GM21737 (cell line): Measurements from ENCODE around the gene PRRX2.

Experiments
- ATAC-seq: cut with Tn5 transposase; IDR thresholded peaks from one replicate; pipeline ENCODE4 v1.9.1; 2021; ENCODE audit warnings: mild to moderate bottlenecking, moderate library complexity; ENCODE audit not compliant: unreplicated experiment

PRRX2 gene

GRCh38 chr9:129703667-129704355 lies 38.4 kb downstream of the PRRX2 start:
- no peak for ATAC-seq

DNA sequence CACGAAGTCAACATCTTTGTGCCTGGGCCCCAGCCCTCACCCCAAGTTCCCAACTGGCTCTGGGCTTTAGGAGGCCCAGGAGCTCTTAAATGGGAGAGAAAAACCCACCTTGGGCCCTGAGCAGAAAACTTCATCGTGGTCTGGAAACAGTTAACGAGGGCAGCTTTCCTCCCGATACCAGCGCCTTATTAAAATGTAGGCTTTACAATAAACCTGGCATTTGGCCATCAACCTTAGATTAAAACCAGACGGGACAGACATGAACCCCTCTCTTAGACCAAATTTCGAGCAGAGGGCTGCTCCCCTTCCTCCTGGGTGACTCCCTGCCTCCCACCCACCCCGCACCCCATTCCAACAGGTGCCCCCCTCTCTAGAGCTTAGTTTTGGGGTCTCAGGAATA lies 39.4 kb downstream of the PRRX2 start:
- ATAC-seq, result no peak

DNA sequence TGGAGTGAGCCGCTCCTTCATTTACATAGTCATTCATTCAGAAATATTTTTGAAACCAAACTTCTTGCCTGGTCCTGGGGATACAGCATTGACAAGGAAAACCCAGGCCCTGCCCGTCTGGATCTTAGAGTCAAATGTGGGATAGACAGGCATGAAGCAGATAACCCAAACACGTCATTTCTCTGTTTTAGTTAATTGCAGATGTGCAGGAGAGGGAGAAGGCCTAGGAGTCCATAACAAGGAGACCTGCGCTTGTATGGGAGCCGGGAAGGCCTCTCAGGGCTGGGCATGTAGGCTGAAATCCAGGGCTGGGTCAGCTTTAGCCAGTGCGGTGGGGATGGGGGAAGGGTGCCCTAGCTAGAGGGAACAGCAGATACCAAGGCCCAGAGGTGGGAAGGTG lies 43.3 kb downstream of the PRRX2 start:
- ATAC-seq, result no peak

DNA sequence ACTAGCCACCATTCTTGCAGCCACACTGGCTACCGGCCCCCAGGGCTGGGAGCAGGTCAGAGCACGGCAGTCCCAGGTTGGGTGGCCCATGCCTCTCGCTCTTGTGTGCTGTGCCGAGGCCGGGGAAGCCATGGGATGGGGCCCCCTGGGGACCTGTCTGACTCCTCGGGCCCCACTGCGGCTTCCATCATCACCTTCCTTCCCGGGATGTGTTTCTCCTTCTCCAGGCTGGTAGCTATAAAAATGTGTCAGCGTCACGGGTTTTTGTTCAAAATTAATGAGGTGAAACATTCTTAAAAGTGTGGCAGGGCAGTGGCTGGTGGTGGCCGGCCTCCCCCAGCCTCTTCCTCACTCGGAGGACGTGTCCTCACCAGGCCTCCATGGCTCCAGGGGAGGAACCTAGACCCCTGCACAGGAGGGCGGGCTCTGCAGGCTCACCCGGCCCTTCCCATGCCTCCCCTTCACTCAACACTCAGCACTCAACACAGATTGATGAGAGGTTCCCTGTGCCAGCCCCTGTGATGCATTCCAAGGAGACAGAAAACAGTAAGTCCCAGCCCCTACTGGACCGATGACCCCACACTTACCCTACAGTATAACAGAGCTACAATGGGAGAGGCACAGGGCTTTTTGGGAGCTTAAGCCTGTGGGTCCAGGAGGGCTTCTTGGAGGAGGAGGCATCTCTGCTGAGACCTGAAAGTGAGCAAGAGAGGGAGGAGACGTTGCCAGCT lies 44.2 kb downstream of the PRRX2 start:
- ATAC-seq, result no peak

- no peak for ATAC-seq
These were observed 44.7 kb downstream of the PRRX2 start for GRCh38 chr9:129710169-129710453.

DNA sequence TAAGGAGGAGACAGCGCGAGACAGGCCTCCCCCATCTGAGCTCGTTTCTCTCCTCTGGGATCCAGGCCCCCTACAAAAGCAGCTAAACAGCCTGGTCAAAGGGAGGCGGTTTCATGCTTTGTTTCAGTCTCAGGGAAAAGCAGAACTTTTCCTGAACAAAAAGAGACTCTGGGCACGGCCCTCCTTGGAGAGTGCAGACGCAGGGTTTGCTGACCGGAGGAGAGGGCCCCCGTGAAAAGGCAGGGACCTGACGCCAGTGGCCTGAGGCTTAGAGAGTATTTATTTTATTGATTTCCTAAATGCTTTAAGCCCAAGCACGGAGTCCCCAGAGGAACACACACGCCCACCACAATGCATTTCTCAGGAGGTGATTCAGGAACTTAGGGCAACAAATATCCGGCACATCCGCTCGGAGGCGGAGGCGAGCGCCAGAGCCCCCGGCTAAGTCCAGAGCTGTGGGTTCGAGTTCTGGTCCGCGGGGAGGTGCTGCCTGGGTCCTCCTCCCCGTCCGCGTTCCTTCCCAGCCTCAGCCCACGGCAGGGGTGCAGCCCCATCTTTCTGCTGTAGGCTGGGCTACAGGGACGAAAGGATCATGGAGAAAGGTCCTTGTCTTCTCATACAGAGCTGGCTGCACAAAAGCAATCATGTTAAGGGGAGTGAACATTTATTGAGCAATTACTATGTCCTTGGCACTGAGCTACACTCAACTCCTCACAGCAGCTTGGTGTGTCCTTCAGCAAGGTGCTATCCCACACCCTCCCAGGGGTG lies 47.4 kb downstream of the PRRX2 start:
- ATAC-seq, result no peak

DNA sequence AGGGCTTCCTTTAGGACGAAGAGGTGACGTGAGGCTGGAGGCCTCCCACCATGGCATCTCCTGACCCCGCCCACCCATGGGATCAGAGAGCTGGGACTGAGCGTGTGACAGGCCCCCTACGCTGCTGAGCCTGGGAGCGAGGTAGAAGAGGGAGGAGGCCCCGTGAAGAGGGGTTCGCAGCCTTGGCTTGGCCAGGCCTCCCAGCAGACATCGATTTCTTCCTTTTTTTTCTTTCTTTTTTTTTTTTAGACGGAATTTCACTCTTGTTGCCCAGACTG lies 47.9 kb downstream of the PRRX2 start:
- no peak for ATAC-seq

DNA sequence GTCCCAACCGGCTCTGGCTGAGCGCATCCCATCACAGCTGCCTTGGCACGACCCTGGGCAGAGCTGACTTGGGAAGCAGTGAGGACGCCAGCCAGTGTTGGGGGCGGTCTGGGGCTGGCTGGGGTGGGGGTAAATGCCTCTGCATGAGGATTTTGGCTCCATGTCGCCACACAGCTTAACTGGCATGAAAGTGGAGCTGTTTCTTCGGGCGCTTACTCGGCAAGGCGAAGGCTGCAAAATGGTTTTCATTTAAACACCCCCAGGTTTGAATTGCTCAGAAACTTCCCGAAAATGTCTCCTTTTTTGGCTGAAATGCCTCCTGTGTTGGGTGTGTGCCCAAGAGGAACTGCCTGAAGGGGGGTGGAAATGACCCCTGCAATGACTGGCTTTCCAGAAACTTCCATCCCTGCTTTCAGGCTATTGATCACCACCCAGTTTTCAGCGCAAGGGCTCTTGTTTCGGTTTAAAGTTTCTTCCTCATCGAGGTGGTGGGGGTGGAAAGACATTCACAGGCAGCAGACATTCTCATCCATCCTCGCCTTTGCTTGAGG lies 49.1 kb downstream of the PRRX2 start:
- no peak for ATAC-seq

- no peak for ATAC-seq
These were observed 50.6 kb downstream of the PRRX2 start for GRCh38 chr9:129716091-129716490.

DNA sequence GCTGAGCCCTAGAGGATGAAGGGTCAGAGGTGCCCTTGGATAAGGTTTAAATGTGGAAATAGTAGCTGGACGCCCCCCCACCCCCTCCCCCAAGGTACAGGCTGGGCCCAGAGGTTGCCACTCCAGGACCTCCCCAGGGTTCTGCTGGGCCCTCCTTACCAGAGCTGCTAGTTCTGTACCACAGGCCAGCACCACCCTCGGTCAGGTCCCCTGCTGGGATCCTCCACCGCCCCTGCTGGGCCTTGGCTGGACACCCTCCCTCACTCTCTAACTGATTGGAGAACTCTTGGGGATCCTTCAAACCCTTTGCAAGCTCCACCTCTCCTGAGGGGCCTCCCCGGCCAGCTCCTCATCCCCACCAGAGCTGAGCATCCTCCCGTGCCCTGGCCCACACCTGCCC lies 52.5 kb downstream of the PRRX2 start:
- no peak for ATAC-seq

GRCh38 chr9:129718647-129719046 lies 53.2 kb downstream of the PRRX2 start:
- no peak for ATAC-seq

DNA sequence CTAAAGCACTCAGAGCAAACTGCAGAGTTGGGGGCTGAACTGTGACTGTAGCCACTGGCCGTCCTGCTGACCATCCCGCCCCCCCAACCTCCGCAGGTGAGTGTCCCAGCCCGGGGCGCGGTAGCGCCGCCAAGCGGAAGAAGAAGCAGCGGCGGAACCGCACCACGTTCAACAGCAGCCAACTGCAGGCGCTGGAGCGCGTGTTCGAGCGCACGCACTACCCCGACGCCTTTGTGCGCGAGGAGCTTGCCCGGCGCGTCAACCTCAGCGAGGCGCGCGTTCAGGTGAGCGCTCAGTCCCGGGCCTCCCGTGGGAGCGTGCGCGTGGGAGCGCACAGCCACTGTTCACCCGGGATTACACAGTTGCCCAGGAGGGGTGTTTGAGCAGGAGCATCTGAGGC lies 53.7 kb downstream of the PRRX2 start:
- no peak for ATAC-seq

GRCh38 chr9:129720181-129720864 lies 54.9 kb downstream of the PRRX2 start:
- no peak for ATAC-seq

DNA sequence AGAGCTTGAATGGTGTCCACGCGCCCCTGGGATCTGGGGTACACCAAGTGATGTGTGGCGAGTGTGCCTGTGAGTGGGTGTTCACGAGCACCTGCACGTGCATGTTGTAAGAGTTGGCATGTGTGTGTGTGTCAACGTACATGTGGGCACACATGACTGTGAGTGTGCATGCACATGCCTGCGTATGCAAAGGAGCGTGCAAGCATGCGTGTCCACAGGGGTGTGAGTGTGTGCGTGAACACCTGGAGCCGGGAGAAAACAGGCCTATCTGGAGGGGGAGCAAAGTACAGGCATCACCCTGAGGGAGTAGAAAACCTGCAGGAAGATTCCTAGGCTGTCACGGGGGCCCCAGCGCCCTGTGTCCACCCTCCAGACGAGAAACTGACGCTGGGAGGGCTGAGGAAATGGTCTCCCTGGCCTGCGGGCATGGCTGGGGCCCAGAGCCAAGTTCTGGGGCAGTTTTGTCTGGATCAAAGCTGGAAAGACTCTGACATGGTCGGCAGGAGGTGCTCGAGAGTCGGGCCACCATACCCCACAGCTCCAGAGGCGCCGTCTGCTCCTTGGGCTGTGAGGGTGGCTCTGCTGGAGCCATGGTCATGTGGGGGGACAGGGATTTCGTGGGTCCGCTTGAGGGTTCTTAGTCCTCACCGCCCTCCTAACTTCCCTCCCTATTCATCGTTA lies 55.6 kb downstream of the PRRX2 start:
- ATAC-seq, result no peak

DNA sequence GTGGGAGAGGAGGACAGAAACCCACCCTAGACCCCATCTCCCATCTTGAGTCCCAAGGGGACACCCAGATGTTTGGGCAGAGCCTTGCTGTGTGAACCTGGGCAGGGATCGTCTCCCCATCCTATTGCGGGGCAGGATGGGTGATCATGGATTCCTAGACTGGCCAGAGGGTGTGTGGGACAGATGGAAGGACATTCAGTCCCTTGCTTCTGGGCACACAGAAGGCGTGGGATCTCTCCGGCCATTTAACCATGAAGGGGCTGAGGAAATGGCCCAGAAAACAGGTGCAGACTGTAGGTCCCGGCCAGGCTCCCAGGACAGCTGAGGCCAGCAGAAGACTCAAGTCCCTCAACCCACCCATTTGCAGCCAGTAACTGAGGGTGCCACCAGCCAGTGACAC lies 57.5 kb downstream of the PRRX2 start:
- no peak for ATAC-seq

DNA sequence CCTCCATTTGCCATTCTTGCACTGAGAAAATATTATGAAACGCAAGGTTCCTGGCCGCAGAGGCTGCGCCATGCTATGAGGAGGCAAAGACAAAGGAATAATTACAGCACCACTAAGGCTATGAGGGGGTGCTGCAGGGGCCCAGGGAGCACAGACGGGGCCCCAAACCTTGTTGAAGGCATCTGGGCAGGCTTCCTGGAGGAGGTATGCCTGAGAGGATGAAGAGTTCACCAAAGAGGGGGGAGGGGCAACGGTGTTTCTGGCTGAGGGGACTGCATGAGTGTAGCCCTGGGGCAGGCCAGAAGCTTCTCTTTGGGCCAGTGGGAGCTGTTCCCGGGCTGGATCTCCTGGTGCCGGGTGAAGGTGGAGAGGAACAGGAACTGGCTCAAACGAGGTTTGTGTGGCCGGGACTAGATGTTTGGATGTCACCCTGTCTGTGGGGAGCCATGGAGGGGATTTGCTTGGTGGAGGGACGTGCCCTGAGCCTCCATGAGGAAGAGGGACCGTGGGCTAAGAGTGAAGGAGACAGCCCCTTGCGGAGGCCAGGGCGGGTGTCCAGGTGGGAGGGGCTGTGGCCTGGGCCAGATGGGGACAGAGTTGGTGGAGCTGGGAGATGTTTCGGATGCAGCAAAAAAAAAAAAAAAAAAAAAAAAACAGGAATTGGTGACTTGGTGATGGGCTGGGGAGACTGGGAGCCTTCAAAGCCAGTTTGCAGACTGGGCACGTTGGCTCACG lies 59.2 kb downstream of the PRRX2 start:
- no peak for ATAC-seq

- ATAC-seq, result no peak
These were observed 60.4 kb downstream of the PRRX2 start for GRCh38 chr9:129725795-129726251.

DNA sequence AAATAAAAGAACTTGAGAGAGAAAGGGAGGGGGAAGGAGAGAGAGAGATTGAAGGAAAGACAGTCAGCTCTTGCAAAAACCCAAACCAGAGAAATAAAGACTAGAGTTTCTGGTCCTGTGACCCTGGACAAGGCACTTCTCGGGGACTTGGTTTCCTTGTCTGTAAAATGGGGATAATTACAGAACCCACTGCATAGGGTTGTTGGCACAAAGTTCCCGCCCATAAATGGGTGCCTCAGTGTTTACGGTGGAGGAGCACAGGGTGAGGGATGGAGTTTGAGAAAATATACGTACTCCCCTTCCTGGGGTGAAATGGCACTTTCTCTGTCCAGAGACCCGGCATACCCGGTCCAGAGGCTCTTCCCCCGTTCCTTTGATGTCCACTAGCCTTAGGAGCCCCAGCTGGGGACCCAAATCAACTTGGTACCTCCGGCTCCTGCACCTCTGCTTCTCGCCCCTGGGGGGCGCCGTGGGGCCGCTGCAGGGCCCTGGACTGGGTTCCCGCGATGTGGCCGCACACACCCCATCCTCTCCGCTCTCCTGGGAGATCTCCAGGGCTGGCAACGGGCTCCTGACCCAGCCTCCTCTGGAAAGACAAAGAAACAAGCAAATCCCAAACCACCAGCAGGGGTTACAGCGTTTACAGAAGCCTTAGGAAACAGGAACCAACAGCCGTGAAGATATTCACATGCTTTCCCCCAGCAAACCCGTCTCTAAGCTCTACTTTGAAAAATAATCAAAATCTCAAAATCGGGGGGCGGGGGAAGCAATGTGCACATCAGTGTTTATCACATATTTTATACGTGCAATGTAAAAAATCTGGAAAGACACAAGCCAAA lies 61.1 kb downstream of the PRRX2 start:
- ATAC-seq, result no peak

GRCh38 chr9:129728744-129729143 lies 63.3 kb downstream of the PRRX2 start:
- ATAC-seq, result no peak
